HG03342 (cell line): ENCODE data around the gene CBX1.
"Not testable (repeated sequence)": the region's sequence is repeated elsewhere in the genome, so short reads cannot be mapped to it uniquely, and the experiment has no call there.

Experiments
- ATAC-seq: cut with Tn5 transposase; IDR thresholded peaks from one replicate; pipeline ENCODE4 v1.9.1; 2021; ENCODE audit warnings: mild to moderate bottlenecking, moderate library complexity; ENCODE audit not compliant: unreplicated experiment

The CBX1 gene

GRCh38 chr17:48123776-48124388, 22.6 kb upstream of the CBX1 start:
- ATAC-seq: no peak

- ATAC-seq: no peak
Observed at GRCh38 chr17:48123111-48123510, 21.8 kb upstream of the CBX1 start.

GRCh38 chr17:48122665-48123045, 21.4 kb upstream of the CBX1 start:
- ATAC-seq: no peak

- no peak for ATAC-seq
Observed at GRCh38 chr17:48121923-48122664, 20.8 kb upstream of the CBX1 start.

GRCh38 chr17:48113201-48113676, 12.0 kb upstream of the CBX1 start:
- no peak for ATAC-seq

GRCh38 chr17:48111937-48112241, 10.6 kb upstream of the CBX1 start:
- ATAC-seq: no peak

GRCh38 chr17:48110761-48111160, 9.5 kb upstream of the CBX1 start:
- ATAC-seq: no peak

GRCh38 chr17:48107137-48108055, 6.1 kb upstream of the CBX1 start, which contains the start of gene SNX11:
SNX11 (plus strand) TSS chr17:48107766; CDS start chr17:48112044, 4,278 bp downstream.
- peak; percentile 69 for ATAC-seq

GRCh38 chr17:48106802-48107136, 5.5 kb upstream of the CBX1 start:
- ATAC-seq: no peak

- ATAC-seq: no peak
Observed at GRCh38 chr17:48104440-48104839, 3.2 kb upstream of the CBX1 start.

- no peak for ATAC-seq
Observed at GRCh38 chr17:48102798-48103715, 1.8 kb upstream of the CBX1 start.

- ATAC-seq: no peak
Observed at GRCh38 chr17:48102043-48102750, 919 bp upstream of the CBX1 start.

GRCh38 chr17:48100591-48101011, 677 bp downstream of the CBX1 start:
- ATAC-seq: no peak

GRCh38 chr17:48100160-48100559, 1.1 kb downstream of the CBX1 start:
- ATAC-seq: no peak

GRCh38 chr17:48095611-48096010, 5.7 kb downstream of the CBX1 start:
- no peak for ATAC-seq

GRCh38 chr17:48093341-48094045, 7.8 kb downstream of the CBX1 start:
- ATAC-seq: no peak

- no peak for ATAC-seq
Observed at GRCh38 chr17:48084932-48085331, 16.3 kb downstream of the CBX1 start.

GRCh38 chr17:48081858-48082257, 19.4 kb downstream of the CBX1 start:
- ATAC-seq: no peak

- ATAC-seq: not testable (repeated sequence)
Observed at GRCh38 chr17:48077152-48077551, 24.1 kb downstream of the CBX1 start.
